Measurements from ENCODE around the gene ECM1.

- TF ChIP-seq CTCF (IDR thresholded peaks at IDR 0.05; ENCODE audit: extremely low read depth in 1 of 2, insufficient read depth in 1 of 2, low read depth in 1 of 2, low read length in 2 of 2) (no peak), JUN (IDR thresholded peaks at IDR 0.05; ENCODE audit: borderline replicate concordance, insufficient read depth, insufficient read length, low read depth) (no peak)
These were observed 47.5 kb downstream of the ECM1 start for GRCh38 chr1:150555198-150555970.
